ENCODE data around the gene MICALL1. TPM values are rescaled to one million over a fixed set of nuclear protein-coding genes. Genes with fewer than 3 reads are reported as not detected.

The MICALL1 gene
- 52.0 and 54.6 TPM in 2 replicates for total RNA-seq (2014; rRNA removed)
- polyA plus RNA-seq (2012): 44.3 TPM

DNA sequence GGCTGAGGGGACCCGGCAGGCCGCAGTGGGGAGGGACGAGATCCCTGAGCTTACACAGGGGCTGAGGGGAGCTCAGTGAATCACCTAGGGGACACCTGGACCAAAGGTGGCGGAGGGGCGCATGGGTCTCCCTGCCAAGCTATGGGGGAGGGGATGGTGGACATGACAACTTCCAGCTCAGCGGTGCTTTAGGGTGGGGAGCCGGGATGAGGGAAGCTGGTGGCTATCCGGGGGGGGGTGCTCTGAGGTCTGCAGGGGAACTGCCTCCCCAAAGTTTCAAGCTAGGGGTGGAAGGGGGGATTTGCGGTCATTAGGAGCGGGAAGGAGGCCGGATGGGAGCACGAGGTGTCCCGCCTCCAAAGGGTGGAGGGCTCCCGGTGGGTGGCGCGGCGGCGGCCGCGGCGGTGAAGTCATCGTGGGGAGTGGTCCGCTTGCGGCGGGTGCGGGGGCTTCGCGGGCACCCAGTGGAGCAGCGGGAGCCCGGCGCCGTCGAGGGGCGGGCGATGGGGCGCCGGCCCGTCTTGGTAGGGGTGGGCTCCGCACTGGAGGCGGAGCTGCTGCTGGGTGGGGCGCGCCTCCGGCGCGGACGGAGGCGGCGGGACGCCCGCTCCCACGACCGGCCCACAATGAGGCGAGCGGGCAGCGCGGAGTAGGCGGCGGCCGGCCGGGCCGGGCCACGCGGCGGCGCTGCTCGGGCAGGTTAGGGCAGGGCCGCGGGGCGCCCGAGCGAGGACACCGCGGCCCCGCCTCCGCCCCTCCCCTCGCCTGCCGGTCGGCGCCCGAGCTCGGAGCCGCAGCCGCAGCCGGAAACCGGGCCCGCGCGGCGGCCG lies at the start of gene MICALL1:
TSS of gene MICALL1 (plus strand) at position 764 of the 830 bp plus-strand sequence. CDS start 126 bp downstream, outside the sequence.
- DNase-seq (ENCODE audit: low read depth): peak; percentile 69

DNA sequence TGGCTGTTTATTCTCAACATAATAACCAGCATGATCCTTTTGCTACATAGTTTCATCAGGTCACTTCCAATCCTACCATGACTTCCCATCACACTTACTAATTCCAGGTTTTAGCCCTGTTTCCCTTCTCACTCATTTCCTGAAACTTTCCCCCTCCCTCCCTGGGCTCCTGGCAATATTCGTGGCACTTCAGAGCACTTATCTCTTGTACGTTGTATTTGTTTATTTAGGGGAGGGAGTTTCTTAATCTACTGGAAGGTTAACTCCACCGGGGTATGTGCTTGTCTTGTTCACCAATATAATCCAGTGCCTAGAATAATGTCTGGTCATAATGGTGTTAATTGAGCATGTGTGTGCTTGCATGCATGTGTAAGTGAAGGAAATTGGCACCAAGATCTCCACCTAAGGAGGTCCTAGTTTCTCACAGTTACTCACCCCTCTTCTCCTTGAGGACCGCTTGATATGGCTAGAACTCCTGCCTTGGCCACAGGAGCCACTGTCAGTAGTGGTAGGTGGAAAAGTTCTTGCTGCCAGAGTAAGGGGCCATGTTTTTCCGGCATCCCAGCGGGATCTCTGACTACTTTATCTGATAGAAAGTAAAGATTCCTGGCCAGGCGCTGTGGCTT lies 45.2 kb upstream of the MICALL1 start:
- DNase-seq (ENCODE audit: low read depth): no peak

DNA sequence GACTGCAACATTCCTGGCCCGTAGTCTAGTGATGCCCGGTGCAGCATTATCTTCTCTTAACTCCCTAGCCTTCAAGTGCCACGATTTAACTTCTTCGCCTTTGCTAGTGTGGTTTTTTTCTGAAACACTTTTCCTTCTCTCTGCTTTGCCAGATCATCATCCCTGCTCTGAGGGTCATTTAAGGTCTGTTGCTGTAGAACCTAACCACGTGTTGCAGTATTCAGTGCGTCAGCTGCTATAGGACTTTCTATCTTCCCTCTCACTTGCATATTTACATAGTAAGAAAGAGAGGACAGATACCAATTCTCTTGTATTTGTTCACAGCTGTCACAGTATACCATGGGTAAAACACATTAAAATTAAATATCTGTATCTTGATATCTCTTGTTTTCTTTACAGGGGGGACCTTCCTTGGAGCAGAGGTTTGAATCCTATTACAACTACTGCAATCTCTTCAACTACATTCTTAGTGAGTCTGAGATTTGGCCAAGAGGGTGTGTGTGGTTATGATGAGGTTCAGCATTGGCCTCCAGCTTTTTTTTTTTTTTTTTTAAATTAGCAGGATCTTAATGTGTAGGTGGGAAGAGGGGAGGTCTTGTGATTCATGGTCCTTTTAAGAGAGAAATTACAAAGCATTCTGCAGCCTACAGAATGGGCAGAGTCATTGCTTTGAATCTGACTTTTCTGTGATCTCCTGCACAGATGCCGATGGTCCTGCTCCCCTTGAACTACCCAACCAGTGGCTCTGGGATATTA lies 43.3 kb upstream of the MICALL1 start:
- DNase-seq (ENCODE audit: low read depth): no peak

DNA sequence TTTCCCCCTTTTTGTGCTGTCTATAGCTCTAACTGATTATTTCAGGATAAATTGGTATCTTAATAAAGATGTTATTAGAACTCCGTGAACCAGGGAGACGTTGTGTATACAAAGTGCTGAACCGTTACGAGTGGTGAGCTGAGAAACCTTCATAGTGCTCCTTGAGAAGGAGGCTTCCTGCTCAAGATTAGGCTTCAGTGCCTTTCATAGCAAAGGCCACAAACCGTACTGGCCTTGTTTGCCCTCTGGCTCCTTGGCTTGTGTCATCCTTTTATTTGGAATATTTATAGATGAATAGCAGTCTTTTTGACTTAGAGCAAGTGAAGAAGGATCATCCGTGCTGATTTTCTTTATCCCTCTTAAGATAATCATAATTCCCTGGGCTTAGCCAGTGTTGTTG lies 40.6 kb upstream of the MICALL1 start:
- no peak for DNase-seq (ENCODE audit: low read depth)

- no peak for DNase-seq (ENCODE audit: low read depth)
These were observed 35.8 kb upstream of the MICALL1 start for GRCh38 chr22:37870273-37870672.

DNA sequence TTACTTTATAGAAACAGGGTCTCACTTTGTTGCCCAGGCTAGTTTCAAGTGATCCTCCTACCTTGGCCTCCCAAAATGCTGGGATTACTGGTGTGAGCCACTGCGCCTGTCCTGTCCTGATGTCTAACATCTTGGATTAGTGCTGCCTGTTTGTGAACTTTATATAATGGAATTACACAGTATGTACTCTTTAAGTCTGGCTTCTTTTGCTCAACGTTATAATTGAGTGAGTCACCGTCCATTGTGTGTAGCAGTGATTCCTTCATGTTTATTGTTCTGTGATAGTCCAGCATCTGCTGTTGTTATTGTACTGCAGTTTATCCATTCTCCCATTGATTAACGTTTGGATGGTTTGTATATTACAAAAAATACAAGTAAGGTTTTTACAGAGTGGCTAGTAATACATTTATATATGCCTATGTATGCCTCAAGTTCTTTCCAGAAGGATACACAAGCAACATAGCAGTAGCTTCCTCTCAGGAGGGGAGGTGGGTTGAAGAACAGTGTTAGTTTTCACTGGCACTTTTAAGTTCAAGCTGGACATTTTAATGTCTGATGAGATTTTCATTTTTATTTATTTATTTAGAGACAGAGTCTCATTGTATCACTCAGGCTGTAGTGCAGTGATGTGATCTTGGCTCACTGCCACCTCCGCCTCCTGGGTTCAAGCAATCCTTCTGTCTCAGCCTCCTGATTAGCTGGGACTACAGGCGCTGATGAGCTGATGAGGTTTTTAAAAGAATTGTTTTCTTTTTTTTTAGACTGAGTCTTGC lies 25.2 kb upstream of the MICALL1 start:
- peak; percentile 45 for DNase-seq (ENCODE audit: low read depth)

DNA sequence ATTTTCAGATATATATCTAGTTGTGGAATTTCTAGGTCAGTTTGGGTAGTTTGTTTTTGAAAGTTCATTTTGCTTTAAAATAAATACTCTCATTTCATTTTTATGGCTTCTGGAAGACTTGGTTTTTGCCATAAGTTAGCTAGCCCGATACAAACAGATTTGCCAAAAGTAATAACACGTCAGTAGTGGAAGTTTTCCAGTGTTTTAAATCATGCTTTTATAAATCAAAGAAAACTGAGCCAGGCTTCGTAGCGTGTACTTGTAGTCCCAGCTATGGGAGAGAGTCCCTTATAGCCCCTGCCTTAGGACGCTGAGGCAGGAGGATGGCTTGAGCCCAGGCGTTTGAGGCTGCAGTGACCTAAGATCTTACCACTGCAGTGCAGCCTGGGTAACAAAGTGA lies 21.7 kb upstream of the MICALL1 start:
- DNase-seq (ENCODE audit: low read depth): no peak

- no peak for DNase-seq (ENCODE audit: low read depth)
These were observed 18.3 kb upstream of the MICALL1 start for GRCh38 chr22:37887584-37888378.

DNA sequence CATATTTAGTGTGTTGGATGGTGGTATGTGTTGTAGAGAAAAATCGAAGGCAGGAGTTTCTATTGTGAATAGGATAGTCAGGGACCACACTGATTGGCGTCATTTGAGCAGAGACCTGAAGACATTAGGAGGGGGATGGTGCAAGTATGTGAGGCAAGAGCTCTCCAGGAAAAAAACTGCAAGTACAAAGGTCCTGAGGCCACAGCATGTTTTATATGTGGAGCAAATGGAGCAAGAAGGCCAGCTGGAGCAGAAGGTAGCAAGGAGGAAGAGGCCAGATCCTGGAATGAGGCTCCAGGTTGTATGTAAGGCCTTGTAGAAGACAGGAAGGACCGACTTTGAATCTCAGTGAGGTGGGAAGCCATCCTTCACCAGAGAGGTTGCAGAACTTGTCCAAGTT lies 14.2 kb upstream of the MICALL1 start:
- DNase-seq (ENCODE audit: low read depth): no peak

DNA sequence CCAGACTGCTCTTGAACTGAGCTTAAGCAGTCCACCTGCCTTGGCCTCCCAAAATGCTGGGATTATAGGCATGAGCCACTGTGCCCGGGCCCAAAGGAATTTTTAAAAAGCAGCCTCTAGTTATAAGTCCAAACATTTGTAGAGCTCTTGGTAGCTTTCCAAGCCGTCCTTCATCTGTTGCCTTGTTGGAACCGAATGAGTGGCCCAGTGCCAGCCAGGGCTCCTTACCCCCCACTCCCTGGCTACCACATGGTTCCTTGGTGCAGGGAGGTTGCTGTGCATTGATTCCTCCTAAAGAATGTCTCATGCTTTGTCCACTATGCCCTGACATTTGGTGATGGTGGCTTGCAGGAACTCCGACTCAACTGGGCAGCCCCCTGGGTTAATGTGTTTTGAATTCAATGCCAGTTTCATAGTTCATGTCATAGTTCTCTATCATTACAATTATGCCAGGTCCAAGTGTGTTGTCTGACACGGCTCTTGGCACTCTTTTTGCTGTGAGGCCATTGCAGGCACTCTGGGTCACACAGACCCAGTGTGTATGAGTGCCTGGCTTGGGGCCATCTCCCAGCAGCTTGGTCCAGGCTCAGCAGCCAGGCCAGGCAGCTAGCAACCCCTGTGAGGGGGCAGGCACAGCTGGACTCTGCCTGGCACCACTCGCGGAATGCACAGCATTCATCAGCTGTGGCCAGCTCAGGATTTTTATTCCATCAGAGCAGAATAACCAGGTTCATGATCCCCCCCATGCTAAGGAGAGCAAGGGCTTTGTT lies 13.3 kb upstream of the MICALL1 start:
- DNase-seq (ENCODE audit: low read depth): no peak

DNA sequence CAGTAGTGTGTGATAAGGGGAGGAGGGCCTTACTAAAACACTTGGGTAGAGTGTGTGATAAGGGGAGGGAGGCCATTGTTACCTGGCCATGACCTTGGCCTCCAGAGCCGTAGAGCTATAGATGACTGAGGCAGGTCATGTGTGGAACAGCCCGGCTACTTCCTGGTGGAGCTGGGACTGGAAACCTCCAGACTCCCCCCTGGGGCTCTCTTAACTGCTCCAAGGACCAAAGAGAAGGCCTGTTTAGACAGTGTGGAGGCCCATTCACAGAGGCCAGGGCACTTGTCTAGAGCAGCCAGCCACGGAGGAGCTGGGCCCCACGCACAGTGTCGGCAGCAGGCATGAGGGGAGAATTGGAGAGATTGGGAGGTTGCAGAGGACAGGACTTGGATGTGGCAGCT lies 12.5 kb upstream of the MICALL1 start:
- no peak for DNase-seq (ENCODE audit: low read depth)

DNA sequence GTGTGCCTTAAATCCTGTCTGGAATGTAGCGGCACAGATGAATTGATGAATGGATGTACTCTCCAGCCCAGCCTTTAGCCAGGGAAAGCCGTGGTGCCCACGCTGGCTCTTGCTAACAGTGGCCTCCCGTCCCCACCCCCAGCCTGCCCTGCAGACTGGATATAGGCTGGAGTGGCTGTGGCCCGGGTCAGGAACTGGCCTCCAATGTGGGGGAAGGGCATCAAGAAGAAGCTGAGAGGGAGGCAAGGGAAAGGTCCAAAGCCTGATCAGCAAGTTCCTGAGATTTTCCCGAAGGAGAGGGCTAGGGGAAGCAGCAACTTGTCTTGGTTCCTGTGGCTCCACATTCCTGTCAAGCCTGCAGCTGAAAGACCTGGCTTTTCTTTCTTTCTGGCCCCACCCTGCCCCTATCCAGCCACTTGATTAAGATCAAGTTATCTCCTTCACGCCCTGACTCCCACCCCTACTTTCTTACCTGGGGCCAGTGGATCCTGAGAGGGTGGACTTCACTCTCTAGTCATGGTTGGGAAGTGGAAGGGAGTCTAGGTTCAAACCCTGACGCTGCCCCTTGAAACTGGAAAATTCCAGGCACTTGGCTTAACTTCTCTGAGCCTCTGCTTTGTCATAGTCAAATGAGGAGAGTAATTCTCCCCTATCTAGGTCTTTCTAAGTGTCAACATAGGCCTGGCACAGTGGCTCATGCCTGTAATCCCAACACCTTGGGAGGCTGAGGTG lies 11.0 kb upstream of the MICALL1 start:
- no peak for DNase-seq (ENCODE audit: low read depth)

GRCh38 chr22:37896181-37896592 lies 9.9 kb upstream of the MICALL1 start:
- no peak for DNase-seq (ENCODE audit: low read depth)

DNA sequence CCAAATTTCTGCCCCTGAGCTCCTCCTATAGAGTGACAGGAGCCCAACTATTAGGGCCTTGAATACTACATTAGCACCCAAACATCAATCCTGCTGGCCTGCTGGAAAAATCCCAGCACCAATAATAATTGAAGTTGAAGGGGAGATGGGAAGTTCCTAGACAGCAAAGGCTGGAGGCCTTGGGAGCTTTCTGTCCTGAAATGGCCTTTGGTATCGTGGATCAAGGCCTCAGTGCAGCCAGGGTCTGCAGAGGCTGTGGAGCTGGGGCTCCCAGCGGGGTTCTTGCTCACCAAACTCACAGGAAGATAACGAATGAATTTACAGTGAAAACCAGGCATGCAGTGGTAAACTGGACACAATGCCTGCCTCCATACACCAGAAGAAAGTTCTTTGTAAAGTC lies 9.2 kb upstream of the MICALL1 start:
- no peak for DNase-seq (ENCODE audit: low read depth)

DNA sequence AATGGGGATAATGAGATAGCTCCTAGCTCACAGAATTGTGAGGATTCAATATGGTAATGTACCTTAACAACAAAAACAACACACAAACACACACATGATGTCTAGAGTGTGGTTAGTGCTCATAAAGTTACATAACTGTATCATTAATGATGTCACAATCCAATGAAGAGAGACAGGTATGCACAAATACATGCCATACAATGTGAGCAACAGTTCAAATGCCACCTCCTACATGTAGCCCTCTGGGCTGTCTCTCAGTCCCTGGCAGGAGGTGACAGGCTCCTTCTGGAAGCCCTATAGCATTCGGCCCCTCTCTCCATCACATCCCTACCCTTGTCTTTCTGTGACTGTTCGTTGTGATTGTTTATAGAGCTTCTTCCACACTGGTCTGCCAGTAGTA lies 8.3 kb upstream of the MICALL1 start:
- no peak for DNase-seq (ENCODE audit: low read depth)

DNA sequence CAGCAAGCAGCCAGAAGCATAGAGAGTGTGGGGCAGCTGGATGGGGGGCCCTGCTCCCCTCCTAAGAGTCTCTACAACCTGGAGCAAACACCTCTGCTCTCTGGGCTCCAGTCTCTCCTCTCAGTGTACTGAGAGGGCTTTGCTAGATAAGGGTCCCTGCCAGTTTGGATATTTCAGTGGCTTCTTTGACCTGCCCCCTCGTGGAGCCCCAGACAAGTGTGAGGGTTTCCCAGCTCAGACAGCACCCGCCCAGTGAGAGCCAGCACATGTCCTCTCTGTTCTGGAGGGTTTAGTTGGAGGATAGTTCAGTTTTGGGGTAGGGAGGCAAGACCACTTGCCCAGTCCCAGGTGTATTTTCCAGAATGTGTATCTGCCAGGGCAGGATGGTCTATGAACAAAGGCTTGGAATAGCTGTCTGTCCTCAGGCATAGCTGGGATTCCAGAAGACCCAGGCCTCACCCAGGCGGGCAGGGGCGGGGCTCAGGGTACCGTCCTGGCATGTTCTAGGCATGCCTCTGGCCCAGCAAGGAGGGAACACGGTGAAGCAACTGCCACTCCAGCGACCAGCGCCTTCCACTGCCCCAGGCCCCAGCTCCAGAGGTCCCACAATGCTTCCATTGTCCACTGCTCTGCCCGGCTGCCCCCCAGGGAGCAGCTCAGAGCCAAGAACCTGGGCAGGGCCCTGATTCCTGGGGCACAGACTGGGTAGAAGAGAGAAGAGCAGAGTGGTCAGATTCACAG lies 7.5 kb upstream of the MICALL1 start:
- peak; percentile 48 for DNase-seq (ENCODE audit: low read depth)

DNA sequence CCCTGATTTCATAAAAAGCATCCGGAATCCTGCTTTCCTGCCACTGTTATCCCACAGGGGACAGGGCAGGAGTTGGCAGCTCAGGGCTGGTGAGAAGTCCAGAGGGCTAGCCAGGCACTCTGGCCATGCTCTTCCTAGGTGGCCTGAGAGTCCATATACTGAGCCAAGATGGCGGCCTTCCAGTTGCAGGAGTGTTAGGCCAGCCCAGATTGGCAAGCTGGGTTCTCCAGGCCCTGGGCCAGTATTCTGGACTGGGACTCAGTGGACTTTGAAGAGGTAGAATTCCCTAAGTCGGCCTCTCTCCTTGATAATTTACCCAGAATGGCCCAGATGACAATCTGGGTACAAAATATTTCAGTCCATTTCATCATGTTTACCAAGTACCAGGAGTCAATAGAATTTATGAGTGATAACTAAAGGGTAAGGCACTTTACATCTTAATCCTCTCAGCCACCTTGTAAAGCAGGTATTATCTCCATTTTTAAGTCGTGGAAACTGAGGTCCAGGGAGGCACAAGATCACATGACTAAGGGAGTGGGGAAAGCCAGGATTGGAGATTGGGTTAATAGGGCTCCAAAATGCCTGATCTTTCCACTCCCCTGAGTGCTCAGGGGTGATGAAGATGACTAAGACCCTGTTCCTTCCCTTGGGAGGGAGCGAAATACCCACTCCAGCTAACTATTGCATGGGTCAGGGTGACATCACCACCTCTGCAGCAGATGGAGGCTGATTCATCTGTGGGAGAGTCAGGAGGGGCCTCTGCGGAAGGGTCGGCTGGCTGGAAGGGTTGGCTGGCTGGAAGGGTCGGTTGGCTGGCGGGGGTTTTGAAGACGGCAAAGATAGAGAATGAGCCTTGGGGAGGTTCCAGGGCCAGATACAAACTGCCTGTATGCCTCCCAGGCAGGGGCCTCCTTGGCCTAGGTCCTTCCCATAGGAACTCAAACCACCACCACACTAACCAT lies 1.2 kb upstream of the MICALL1 start:
- peak; percentile 99 for DNase-seq (ENCODE audit: low read depth)
